Measurements from ENCODE around the gene CGNL1. TPM values are rescaled to one million over a fixed set of nuclear protein-coding genes. Genes with fewer than 3 reads are reported as not detected.

Gene CGNL1
- total RNA-seq, 4 donors from 2014 or later = 9.6 to 21.3 (median 13.1) TPM

GRCh38 chr15:57544848-57545480 is 168.7 kb downstream of the CGNL1 start:
- DNase-seq (ENCODE audit: extremely low spot score) = no peak
- no peaks in the 10 kb centered on the region for H3K27me3 ChIP-seq
- peaks cover 0 to 27% (median 21%) of the 10 kb centered on the region in 4 donors for H3K36me3 ChIP-seq
- H3K9me3 ChIP-seq = no peaks in the 10 kb centered on the region
- no peak overlapping the region for H3K27ac ChIP-seq (replicated peaks in 1 of 4)
- no peak for TF ChIP-seq POLR2A (IDR thresholded peaks at IDR 0.05; ENCODE audit: low read depth)
- TF ChIP-seq EP300 (IDR thresholded peaks at IDR 0.05) = no peak
- no peak for TF ChIP-seq POLR2AphosphoS5 (IDR thresholded peaks at IDR 0.05)
- TF ChIP-seq, protein P1, sequence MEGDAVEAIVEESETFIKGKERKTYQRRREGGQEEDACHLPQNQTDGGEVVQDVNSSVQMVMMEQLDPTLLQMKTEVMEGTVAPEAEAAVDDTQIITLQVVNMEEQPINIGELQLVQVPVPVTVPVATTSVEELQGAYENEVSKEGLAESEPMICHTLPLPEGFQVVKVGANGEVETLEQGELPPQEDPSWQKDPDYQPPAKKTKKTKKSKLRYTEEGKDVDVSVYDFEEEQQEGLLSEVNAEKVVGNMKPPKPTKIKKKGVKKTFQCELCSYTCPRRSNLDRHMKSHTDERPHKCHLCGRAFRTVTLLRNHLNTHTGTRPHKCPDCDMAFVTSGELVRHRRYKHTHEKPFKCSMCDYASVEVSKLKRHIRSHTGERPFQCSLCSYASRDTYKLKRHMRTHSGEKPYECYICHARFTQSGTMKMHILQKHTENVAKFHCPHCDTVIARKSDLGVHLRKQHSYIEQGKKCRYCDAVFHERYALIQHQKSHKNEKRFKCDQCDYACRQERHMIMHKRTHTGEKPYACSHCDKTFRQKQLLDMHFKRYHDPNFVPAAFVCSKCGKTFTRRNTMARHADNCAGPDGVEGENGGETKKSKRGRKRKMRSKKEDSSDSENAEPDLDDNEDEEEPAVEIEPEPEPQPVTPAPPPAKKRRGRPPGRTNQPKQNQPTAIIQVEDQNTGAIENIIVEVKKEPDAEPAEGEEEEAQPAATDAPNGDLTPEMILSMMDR (IDR thresholded peaks at IDR 0.05) = no peak
- intact Hi-C loops (cut with DNase I) = no loop called here
- H3K4me1 ChIP-seq = peaks cover 7 to 12% (median 9%) of the 10 kb centered on the region in 4 donors
- WGBS = 68% methylated on average over 8 of the region's 11 CpGs
- no peak overlapping the region for H3K4me3 ChIP-seq

DNA sequence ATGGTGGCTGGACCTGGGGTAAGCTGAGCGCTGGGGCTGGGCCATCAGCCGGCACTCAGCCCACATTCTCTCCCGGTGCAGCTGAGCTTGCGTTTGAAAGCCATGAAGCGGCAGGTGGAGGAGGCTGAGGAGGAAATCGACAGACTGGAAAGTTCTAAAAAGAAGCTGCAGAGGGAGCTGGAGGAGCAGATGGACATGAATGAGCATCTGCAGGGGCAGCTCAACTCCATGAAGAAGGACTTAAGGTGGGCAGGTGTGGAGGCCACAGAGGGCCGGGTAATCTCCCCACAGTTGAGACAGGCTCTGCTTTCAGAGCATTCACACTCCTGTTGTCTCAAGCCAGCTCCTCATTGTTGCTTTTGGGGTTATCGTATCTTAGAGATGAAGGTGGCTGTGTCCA is 169.7 kb downstream of the CGNL1 start:
- Histone ChIP-seq H3K4me3 (no peak overlapping the region), H3K27me3 (no peaks in the 10 kb centered on the region), H3K4me1 (peaks cover 18 to 23% (median 20%) of the 10 kb centered on the region in 4 donors), H3K9me3 (no peaks in the 10 kb centered on the region), H3K36me3 (peaks cover 0 to 26% (median 20%) of the 10 kb centered on the region in 4 donors), H3K27ac (replicated peaks in 1 of 4) (no peak overlapping the region)
- intact Hi-C loops (cut with DNase I) = no loop called here
- TF ChIP-seq, protein P1 (IDR thresholded peaks at IDR 0.05) = no peak
- TF ChIP-seq POLR2A (IDR thresholded peaks at IDR 0.05; ENCODE audit: low read depth) (no peak), POLR2AphosphoS5 (IDR thresholded peaks at IDR 0.05) (no peak), EP300 (IDR thresholded peaks at IDR 0.05) (no peak)
- WGBS = 88% methylated on average over 8 of the region's 8 CpGs
- DNase-seq (ENCODE audit: extremely low spot score) = no peak

DNA sequence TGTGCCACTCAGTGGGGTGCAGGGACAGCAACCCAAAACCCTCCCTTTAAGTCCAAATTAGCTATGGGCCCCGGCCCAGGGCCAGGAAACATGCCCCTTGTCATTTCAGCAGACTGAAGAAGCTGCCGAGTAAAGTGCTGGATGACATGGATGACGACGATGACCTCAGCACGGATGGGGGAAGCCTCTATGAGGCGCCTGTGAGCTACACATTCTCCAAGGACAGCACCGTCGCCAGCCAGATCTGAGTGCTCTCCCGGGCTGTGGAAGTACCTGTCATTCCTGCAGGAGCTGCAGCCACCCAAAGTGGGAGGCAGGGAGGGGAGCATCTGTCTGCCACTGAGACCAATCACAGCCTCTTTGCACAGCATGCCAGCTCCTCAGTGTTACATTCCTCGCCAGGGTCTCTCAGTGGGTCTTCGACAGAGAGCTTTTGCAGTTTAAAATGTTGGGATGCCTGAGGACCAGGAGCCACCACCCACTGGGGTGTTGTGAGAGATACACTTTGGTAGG is 171.0 kb downstream of the CGNL1 start:
- Histone ChIP-seq H3K27me3 (no peaks in the 10 kb centered on the region), H3K27ac (replicated peaks in 1 of 4) (no peak overlapping the region), H3K4me1 (peaks cover 24 to 36% (median 33%) of the 10 kb centered on the region in 4 donors), H3K9me3 (no peaks in the 10 kb centered on the region), H3K36me3 (peaks cover 0 to 26% (median 19%) of the 10 kb centered on the region in 4 donors), H3K4me3 (no peak overlapping the region)
- WGBS = 86% methylated on average over 6 of the region's 11 CpGs
- TF ChIP-seq POLR2AphosphoS5 (IDR thresholded peaks at IDR 0.05) = no peak
- no peak for TF ChIP-seq EP300 (IDR thresholded peaks at IDR 0.05)
- TF ChIP-seq, protein P1 (IDR thresholded peaks at IDR 0.05) = no peak
- no peak for TF ChIP-seq POLR2A (IDR thresholded peaks at IDR 0.05; ENCODE audit: low read depth)
- intact Hi-C loops (cut with DNase I) = no loop called here
- DNase-seq (ENCODE audit: extremely low spot score) = no peak

DNA sequence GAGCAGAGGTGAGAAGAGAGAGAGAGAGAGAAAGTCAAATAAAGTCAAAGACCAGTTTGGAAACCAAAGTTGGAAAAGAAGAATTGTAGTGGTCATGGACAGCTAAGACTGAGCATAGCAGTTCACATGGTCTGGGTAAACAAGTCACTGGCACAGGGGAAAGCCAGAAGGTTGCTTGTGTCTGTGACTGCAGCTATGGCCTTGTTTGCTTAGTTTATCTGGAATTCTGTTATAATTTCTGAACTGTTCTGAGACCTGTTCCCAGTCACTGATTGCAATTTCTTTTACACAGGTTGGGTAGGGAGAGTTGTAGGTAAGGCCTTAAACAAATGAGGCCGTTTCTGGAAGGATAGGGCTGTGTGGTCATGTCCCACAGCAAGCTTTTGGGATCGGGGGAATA is 172.0 kb downstream of the CGNL1 start:
- no peak for TF ChIP-seq EP300 (IDR thresholded peaks at IDR 0.05)
- TF ChIP-seq POLR2A (IDR thresholded peaks at IDR 0.05; ENCODE audit: low read depth) = no peak
- no peak for TF ChIP-seq POLR2AphosphoS5 (IDR thresholded peaks at IDR 0.05)
- TF ChIP-seq, protein P1 (IDR thresholded peaks at IDR 0.05) = no peak
- DNase-seq (ENCODE audit: extremely low spot score) = no peak
- H3K4me1 ChIP-seq = peaks cover 30 to 43% (median 41%) of the 10 kb centered on the region in 4 donors
- WGBS = 82% methylated on average over 2 of the region's 2 CpGs
- no peaks in the 10 kb centered on the region for H3K9me3 ChIP-seq
- H3K27me3 ChIP-seq = no peaks in the 10 kb centered on the region
- intact Hi-C loops (cut with DNase I) = no loop called here
- H3K4me3 ChIP-seq = no peak overlapping the region
- H3K27ac ChIP-seq (replicated peaks in 1 of 4) = no peak overlapping the region
- H3K36me3 ChIP-seq = peaks cover 0 to 26% (median 19%) of the 10 kb centered on the region in 4 donors

Data from esophagus muscularis mucosa (tissue), 4 donors.